ENCODE results near the gene ADAMTS8.

ADAMTS8 gene

DNA sequence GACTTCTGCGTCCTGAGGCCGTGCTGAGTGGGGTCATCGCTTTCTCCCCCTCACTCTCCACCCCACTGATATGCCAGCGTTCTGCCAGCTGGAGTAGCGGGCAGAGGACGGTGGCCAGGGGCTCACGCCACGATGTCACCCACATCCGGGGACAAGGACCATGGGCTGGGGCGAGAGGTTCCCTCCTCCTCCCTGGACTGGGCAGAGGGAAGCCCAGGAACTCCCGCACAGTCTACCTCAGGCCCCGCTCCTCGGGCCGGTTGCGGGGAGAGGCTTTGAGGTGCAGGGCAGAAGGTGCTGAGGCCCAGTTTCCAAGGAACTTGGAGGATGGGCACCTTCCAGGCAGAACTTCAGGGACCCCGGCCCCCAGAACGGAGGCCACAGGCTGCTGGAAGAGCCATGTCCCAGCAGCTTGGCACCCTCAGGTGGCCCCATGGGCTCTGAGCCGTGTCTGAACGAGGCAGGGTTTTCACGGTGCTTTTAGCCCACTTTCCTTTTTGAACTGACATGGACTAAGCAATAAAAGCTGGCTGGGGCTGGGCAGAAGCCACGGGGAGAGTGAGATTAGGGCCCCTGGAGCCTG, 45.5 kb upstream of the ADAMTS8 start:
- TF ChIP-seq, protein P1, sequence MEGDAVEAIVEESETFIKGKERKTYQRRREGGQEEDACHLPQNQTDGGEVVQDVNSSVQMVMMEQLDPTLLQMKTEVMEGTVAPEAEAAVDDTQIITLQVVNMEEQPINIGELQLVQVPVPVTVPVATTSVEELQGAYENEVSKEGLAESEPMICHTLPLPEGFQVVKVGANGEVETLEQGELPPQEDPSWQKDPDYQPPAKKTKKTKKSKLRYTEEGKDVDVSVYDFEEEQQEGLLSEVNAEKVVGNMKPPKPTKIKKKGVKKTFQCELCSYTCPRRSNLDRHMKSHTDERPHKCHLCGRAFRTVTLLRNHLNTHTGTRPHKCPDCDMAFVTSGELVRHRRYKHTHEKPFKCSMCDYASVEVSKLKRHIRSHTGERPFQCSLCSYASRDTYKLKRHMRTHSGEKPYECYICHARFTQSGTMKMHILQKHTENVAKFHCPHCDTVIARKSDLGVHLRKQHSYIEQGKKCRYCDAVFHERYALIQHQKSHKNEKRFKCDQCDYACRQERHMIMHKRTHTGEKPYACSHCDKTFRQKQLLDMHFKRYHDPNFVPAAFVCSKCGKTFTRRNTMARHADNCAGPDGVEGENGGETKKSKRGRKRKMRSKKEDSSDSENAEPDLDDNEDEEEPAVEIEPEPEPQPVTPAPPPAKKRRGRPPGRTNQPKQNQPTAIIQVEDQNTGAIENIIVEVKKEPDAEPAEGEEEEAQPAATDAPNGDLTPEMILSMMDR (conservative IDR thresholded peaks at IDR 0.05) = no peak
- no peak for TF ChIP-seq ZFX (IDR thresholded peaks at IDR 0.05)
- no peak overlapping the region for H3K27ac ChIP-seq

DNA sequence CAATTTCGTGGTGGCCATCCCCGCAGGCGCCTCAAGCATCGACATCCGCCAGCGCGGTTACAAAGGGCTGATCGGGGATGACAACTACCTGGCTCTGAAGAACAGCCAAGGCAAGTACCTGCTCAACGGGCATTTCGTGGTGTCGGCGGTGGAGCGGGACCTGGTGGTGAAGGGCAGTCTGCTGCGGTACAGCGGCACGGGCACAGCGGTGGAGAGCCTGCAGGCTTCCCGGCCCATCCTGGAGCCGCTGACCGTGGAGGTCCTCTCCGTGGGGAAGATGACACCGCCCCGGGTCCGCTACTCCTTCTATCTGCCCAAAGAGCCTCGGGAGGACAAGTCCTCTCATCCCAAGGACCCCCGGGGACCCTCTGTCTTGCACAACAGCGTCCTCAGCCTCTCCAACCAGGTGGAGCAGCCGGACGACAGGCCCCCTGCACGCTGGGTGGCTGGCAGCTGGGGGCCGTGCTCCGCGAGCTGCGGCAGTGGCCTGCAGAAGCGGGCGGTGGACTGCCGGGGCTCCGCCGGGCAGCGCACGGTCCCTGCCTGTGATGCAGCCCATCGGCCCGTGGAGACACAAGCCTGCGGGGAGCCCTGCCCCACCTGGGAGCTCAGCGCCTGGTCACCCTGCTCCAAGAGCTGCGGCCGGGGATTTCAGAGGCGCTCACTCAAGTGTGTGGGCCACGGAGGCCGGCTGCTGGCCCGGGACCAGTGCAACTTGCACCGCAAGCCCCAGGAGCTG, 44.8 kb upstream of the ADAMTS8 start:
- no peak overlapping the region for H3K27ac ChIP-seq
- TF ChIP-seq, protein P1 (conservative IDR thresholded peaks at IDR 0.05) = no peak
- no peak for TF ChIP-seq ZFX (IDR thresholded peaks at IDR 0.05)

DNA sequence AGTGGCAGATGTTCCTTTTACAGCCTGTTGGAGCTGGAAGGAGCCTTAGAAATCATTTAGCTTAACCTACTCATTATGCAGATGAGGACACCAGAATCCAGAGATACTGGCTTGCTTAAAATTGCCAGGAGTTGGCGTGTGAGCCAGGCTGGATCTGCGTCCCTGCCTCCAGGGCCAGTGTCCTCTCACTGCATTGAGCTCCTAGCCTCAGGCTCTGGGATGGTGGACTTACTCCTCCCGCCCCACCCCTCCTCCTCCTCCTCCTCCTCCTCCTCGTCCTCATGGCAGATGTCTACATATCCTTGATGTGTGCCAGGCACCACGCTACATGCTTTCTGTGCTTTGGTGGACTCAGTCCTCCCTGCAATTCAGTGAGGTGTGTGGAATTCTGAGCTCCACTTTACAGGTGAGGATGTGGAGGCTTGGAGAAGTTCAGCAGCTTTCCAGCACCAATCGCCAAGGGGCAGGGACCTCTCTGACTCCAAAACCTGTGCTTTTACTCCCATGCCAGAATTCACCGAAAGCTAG, 44.1 kb upstream of the ADAMTS8 start:
- TF ChIP-seq ZFX (IDR thresholded peaks at IDR 0.05) = no peak
- TF ChIP-seq, protein P1 (conservative IDR thresholded peaks at IDR 0.05) = no peak
- H3K27ac ChIP-seq = no peak overlapping the region

DNA sequence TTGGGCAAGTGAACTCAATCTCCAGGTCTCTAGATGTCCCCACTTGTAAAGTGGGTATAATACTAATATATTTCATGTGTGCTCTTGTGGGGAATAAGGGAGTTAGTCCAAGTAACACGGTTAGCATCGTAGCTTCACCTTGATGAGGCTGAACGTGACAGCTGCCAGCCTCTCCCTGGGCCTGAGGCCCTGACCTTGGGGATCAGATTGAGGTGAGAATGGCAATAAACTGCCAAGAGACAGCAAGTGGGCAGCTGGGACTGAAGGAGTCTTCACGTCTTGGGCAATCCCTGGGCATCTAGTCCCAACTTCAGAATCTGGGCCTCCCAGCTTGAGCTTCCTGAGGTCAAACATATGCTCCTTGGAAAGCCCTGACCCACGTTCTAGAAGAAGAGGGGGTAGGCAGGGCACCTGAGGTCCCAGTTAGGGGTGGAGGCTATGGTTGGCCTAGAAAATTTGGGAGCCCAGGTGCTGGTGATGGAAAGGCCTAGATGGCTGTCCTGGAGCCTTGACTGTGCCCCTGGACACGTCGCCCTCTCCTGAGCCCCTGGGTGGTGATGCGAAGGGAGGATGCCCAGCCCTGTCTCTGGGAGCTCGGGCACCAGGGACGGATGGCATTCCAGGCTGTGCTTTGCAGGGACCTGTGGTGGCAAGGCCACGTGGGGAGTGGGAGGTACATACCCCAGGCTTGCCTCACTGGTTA, 43.5 kb upstream of the ADAMTS8 start:
- no peak for TF ChIP-seq ZFX (IDR thresholded peaks at IDR 0.05)
- TF ChIP-seq, protein P1 (conservative IDR thresholded peaks at IDR 0.05) = no peak
- H3K27ac ChIP-seq = no peak overlapping the region

DNA sequence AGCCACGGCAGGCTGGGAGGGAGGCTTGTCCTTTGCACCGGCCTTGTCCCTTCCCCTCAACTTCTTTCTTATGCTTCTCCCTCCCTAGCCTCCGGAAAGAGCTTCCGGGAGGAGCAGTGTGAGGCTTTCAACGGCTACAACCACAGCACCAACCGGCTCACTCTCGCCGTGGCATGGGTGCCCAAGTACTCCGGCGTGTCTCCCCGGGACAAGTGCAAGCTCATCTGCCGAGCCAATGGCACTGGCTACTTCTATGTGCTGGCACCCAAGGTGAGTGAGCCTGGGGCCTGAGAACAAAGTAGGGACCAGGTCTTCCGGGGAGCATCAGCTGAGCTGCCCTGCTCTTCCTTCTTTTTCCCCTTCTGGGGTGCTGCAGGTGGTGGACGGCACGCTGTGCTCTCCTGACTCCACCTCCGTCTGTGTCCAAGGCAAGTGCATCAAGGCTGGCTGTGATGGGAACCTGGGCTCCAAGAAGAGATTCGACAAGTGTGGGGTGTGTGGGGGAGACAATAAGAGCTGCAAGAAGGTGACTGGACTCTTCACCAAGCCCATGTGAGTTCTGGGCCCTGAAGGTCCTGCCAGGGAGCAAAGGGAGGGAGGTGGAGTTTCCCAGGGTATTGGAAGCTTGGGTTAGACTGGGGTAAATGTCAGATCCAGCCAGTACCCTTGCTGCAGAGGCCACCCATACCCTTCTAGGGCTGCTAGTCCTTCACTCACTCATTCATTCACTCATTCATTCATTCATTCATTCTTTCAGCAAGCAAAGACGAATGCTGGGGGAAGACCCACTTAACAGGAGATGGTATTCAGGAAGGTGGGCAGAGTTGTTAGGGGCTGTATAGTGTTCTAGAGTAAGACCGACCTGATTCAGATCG, 42.7 kb upstream of the ADAMTS8 start:
- no peak overlapping the region for H3K27ac ChIP-seq
- TF ChIP-seq, protein P1 (conservative IDR thresholded peaks at IDR 0.05) = no peak
- no peak for TF ChIP-seq ZFX (IDR thresholded peaks at IDR 0.05)

DNA sequence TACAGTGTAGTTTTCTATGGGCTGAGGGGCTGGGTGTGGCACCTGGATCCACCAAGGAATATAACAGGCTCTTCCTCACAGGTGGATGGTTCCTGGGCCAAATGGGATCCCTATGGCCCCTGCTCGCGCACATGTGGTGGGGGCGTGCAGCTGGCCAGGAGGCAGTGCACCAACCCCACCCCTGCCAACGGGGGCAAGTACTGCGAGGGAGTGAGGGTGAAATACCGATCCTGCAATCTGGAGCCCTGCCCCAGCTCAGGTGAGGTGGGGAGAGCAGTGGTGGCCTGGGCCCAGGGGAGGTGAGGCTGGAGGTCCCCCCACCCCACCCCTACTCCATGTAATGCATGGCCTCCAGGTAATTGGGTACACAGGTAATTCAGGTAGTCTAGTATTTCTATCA, 40.8 kb upstream of the ADAMTS8 start:
- H3K27ac ChIP-seq = no peak overlapping the region
- no peak for TF ChIP-seq ZFX (IDR thresholded peaks at IDR 0.05)
- TF ChIP-seq, protein P1 (conservative IDR thresholded peaks at IDR 0.05) = no peak
